ENCODE data around the gene SLC12A9. TPM values are rescaled to one million over a fixed set of nuclear protein-coding genes. Genes with fewer than 3 reads are reported as not detected.

Gene SLC12A9
- total and polyA plus RNA-seq, 2 of the 8 experiments (the other 6 are each of a cell fraction or from before 2014, with no cell fraction given) = 31.4 to 40.1 TPM

DNA sequence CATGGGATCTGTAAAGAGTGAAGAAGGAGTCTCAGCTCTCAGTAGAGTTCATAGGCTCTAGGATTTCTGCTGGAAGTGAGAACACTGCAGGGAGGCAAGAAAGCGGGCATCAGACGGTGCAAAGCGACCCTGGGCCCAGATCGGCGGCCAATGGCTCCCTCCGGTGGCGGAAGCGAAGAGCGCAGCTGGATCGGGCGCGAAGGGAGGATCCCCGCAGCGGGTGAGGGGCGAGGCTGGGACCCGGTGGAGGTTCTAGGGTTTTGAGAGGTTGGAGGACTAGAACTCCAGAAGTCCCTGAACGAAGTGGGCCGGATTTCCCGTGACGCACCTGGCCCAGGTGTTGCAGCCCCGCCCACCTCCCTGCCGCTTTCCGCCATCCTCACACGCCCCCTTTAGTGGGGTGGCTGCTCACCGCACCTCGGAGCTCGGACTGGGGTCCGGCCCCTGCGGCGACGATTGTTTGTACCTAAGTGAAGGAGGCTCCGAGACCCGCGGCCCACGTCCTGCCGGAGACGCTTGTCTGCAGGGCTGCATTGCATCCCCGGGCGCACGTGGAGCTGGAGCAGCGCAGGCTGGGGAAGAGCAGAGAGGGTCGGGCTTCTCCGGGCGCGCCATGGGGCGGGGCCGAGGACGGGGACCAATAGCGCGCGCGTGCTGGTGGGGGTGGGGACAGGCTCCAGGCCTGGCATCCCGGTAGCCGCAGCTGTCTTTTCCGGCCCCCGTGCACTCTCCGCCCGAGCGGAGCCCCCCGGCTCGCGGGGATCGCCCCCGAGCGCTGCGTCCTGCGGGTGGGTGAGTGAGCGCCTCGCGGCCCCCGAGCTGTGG, at the start of gene SLC12A9 (continued):
- TF ChIP-seq, protein P1, sequence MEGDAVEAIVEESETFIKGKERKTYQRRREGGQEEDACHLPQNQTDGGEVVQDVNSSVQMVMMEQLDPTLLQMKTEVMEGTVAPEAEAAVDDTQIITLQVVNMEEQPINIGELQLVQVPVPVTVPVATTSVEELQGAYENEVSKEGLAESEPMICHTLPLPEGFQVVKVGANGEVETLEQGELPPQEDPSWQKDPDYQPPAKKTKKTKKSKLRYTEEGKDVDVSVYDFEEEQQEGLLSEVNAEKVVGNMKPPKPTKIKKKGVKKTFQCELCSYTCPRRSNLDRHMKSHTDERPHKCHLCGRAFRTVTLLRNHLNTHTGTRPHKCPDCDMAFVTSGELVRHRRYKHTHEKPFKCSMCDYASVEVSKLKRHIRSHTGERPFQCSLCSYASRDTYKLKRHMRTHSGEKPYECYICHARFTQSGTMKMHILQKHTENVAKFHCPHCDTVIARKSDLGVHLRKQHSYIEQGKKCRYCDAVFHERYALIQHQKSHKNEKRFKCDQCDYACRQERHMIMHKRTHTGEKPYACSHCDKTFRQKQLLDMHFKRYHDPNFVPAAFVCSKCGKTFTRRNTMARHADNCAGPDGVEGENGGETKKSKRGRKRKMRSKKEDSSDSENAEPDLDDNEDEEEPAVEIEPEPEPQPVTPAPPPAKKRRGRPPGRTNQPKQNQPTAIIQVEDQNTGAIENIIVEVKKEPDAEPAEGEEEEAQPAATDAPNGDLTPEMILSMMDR (IDR thresholded peaks at IDR 0.05; ENCODE audit: control extremely low read depth in 1 of 3, insufficient read depth in 1 of 3, low read depth in 1 of 3, low read length in 3 of 3) = peak in 2 of 3 experiments; percentile 91 to 92; a peak in 3 of 4 replicates
- peak; percentile 31; the same call in 1 of the 2 replicates for TF ChIP-seq ATF2 (IDR thresholded peaks at IDR 0.05; ENCODE audit: low read length)
- peak; percentile 98 for TF ChIP-seq RAD21 (IDR thresholded peaks at IDR 0.05 in 1 of 2, conservative IDR thresholded peaks at IDR 0.05 in 1 of 2; ENCODE audit: low read depth in 2 of 2, low read length in 2 of 2)
- TF ChIP-seq RXRA (IDR thresholded peaks at IDR 0.05; ENCODE audit: insufficient read depth, low read depth, low read length) = 0 out of 2 replicates have a peak, but pooled peaks have one; percentile 50
- TF ChIP-seq, protein P2, sequence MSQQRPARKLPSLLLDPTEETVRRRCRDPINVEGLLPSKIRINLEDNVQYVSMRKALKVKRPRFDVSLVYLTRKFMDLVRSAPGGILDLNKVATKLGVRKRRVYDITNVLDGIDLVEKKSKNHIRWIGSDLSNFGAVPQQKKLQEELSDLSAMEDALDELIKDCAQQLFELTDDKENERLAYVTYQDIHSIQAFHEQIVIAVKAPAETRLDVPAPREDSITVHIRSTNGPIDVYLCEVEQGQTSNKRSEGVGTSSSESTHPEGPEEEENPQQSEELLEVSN (IDR thresholded peaks at IDR 0.05) = peak; percentile 9; the same call in 1 of the 2 replicates
